GM23338 (cell line): ENCODE results near the gene KIFAP3. TPM values are rescaled to one million over a fixed set of nuclear protein-coding genes. Genes with fewer than 3 reads are reported as not detected.
A peak's percentile ranks its signal among the peaks of the same experiment; 100 is the strongest.

Experiments used
- ATAC-seq: fragments of 200-7000 bp; cut with Tn5 transposase; 3 replicates; pipeline ENCODE4 v1.9.1; 2020
- DNase-seq: peaks from one replicate; pipeline ENCODE4 v3.0.0-alpha.2; 2015; ENCODE audit warnings: low spot score
- H2AFZ ChIP-seq: fragments of 200-600 bp; sonication (generic); 2 replicates; pipeline ENCODE4 v1.8.0; 2016; ENCODE audit warnings: antibody characterized with exemption, mild to moderate bottlenecking, moderate library complexity
- H3F3A ChIP-seq: fragments of 200-600 bp; sonication (generic); replicated peaks from 2 replicates; pipeline ENCODE4 v1.8.0; 2017; ENCODE audit warnings: antibody characterized with exemption, mixed run types, low read depth
- H3K27ac ChIP-seq: fragments of 200-600 bp; sonication (generic); 2 replicates; pipeline ENCODE4 v1.6.1; 2016; ENCODE audit warnings: low read depth
- H3K27me3 ChIP-seq: fragments of 200-600 bp; sonication (generic); 2 replicates; pipeline ENCODE4 v1.8.0; 2016; ENCODE audit warnings: mild to moderate bottlenecking, mixed run types, moderate library complexity; ENCODE audit not compliant: insufficient read depth
- H3K36me3 ChIP-seq: fragments of 200-600 bp; sonication (generic); 2 replicates; pipeline ENCODE4 v1.8.0; 2016; ENCODE audit warnings: mild to moderate bottlenecking; ENCODE audit not compliant: insufficient read depth
- H3K4me1 ChIP-seq: fragments of 200-600 bp; sonication (generic); 2 replicates; pipeline ENCODE4 v1.8.0; 2016; ENCODE audit warnings: mild to moderate bottlenecking, moderate library complexity; ENCODE audit not compliant: insufficient read depth
- H3K4me2 ChIP-seq: fragments of 200-600 bp; sonication (generic); 2 replicates; pipeline ENCODE4 v1.7.1; 2017; ENCODE audit warnings: mixed run types
- H3K4me3 ChIP-seq: fragments of 200-600 bp; sonication (generic); 2 replicates; pipeline ENCODE4 v1.6.1; 2016; ENCODE audit warnings: mixed run types
- H3K79me2 ChIP-seq: fragments of 200-600 bp; sonication (generic); replicated peaks from 2 replicates; pipeline ENCODE4 v1.8.0; 2017; ENCODE audit warnings: mild to moderate bottlenecking; ENCODE audit not compliant: insufficient read depth
- H3K9me2 ChIP-seq: fragments of 200-600 bp; sonication (generic); 2 replicates; pipeline ENCODE4 v1.8.0; 2017; ENCODE audit not compliant: insufficient read depth
- H4K20me1 ChIP-seq: fragments of 200-600 bp; sonication (generic); replicated peaks from 2 replicates; pipeline ENCODE4 v1.8.0; 2017; ENCODE audit warnings: mild to moderate bottlenecking; ENCODE audit not compliant: insufficient read depth
- H3K27ac Mint-ChIP-seq: 2 replicates; pipeline ENCODE4 v1.8.0; 2020; ENCODE audit warnings: inconsistent platforms, mild to moderate bottlenecking, moderate library complexity, mixed read lengths
- H3K27me3 Mint-ChIP-seq: 3 replicates; pipeline ENCODE4 v1.8.0; 2022; ENCODE audit warnings: low read depth, mild to moderate bottlenecking, moderate library complexity, mixed read lengths, inconsistent platforms; ENCODE audit not compliant: insufficient read depth, poor library complexity
- H3K36me3 Mint-ChIP-seq: 3 replicates; pipeline ENCODE4 v1.8.0; 2021; ENCODE audit warnings: low read depth, mild to moderate bottlenecking, inconsistent platforms, moderate library complexity, mixed read lengths
- H3K4me1 Mint-ChIP-seq: 3 replicates; pipeline ENCODE4 v1.8.0; 2020; ENCODE audit warnings: mild to moderate bottlenecking, inconsistent platforms, mixed read lengths
- H3K4me3 Mint-ChIP-seq: 3 replicates; pipeline ENCODE4 v1.8.0; 2021; ENCODE audit warnings: moderate library complexity, mild to moderate bottlenecking, inconsistent platforms, mixed read lengths
- H3K9me3 Mint-ChIP-seq: 3 replicates; pipeline ENCODE4 v1.8.0; 2020; ENCODE audit warnings: moderate library complexity, mild to moderate bottlenecking, inconsistent platforms, mixed read lengths
- CREB1 ChIP-seq: fragments of 250-450 bp; sonication (Bioruptor Pico); IDR thresholded peaks from 2 replicates; pipeline ENCODE4 v1.5.0; 2020; ENCODE audit warnings: low read depth, mild to moderate bottlenecking, moderate library complexity
- EZH2phosphoT487 ChIP-seq: fragments of 200-600 bp; sonication (generic); IDR thresholded peaks from one replicate; pipeline ENCODE4 v1.8.1; 2018; ENCODE audit warnings: antibody characterized with exemption; ENCODE audit not compliant: unreplicated experiment
- JUNB ChIP-seq: IDR thresholded peaks from one replicate; pipeline ENCODE4 v1.6.1; 2016; ENCODE audit warnings: antibody characterized with exemption; ENCODE audit not compliant: unreplicated experiment
- POLR2AphosphoS5 ChIP-seq: IDR thresholded peaks from 2 replicates; pipeline ENCODE4 v1.6.1; 2016; ENCODE audit warnings: antibody characterized with exemption, low read depth
- STAT1 ChIP-seq: IDR thresholded peaks from one replicate; pipeline ENCODE4 v1.6.1; 2016; ENCODE audit warnings: antibody characterized with exemption; ENCODE audit not compliant: unreplicated experiment
- ZNF114 ChIP-seq: fragments of 250-450 bp; sonication (Bioruptor Pico); IDR thresholded peaks from 2 replicates; pipeline ENCODE4 v1.5.0; 2020; ENCODE audit warnings: mild to moderate bottlenecking, moderate library complexity
- ZNF331 ChIP-seq: fragments of 250-450 bp; sonication (Bioruptor Pico); IDR thresholded peaks from 2 replicates; pipeline ENCODE4 v1.5.0; 2020; ENCODE audit warnings: low read depth, mild to moderate bottlenecking, moderate library complexity
- polyA plus RNA-seq: library from polyadenylated mRNA; unstranded; fragments of >200 nt; fragmentation: Nextera tagmentation; extraction: Ambion mirVana; gene quantifications from 2 replicates; pipeline ENCODE4 v1.2.1, GENCODE V29; 2016
- total RNA-seq: library from RNA; depleted of rRNA; stranded (reverse); fragments of >200 nt; shearing (Covaris generic); gene quantifications from 2 replicates; pipeline ENCODE4 v1.2.3, GENCODE V29; 2014
- TF ChIP-seq, protein P1 (sequence below): IDR thresholded peaks from one replicate; pipeline ENCODE4 v1.6.1; 2018; ENCODE audit warnings: antibody characterized with exemption; ENCODE audit not compliant: unreplicated experiment
- TF ChIP-seq, protein P2 (sequence below): IDR thresholded peaks from 2 replicates; pipeline ENCODE4 v1.6.1; 2016; ENCODE audit warnings: antibody characterized with exemption
- TF ChIP-seq, protein P3 (sequence below): fragments of 250-450 bp; sonication (Bioruptor Pico); IDR thresholded peaks from 2 replicates; pipeline ENCODE4 v1.5.0; 2020; ENCODE audit warnings: mild to moderate bottlenecking, moderate library complexity

Gene KIFAP3
- total and polyA plus RNA-seq, 2 experiments from 2014 or later, result 2.7 to 3.1 TPM

DNA sequence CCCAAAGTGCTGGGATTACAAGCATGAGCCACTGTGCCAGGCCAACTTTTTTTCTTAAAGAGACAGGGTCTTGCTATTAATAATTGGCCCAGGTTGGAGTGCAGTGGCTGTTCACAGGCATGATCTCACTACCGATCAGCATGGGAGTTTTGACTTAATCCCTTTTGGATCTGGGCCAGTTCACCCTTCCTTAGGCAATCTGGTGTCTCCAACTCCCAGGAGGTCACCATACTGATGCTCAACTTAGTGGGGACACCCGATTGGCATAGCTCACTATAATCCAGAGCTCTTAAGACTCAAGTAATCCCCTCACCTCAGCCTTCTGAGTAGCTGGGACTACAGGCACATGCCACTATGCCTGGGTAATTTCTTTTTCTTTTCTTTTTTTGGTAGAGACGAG is 116.6 kb downstream of the KIFAP3 start:
- H3K36me3 Mint-ChIP-seq, result no peaks in the 10 kb centered on the region
- H3K4me2 ChIP-seq, result no peak overlapping the region
- no peaks in the 10 kb centered on the region for H3K36me3 ChIP-seq
- ATAC-seq, result no peak
- H3K4me3 ChIP-seq, result no peak overlapping the region
- no peaks in the 10 kb centered on the region for H3K79me2 ChIP-seq
- H3K4me1 ChIP-seq, result no peaks in the 10 kb centered on the region
- no peaks in the 10 kb centered on the region for H3F3A ChIP-seq
- H3K27me3 ChIP-seq, result no peaks in the 10 kb centered on the region
- no peaks in the 10 kb centered on the region for H3K27me3 Mint-ChIP-seq
- no peaks in the 10 kb centered on the region for H3K9me3 Mint-ChIP-seq
- H2AFZ ChIP-seq, result no peak overlapping the region
- H3K9me2 ChIP-seq, result no peaks in the 10 kb centered on the region
- H3K4me1 Mint-ChIP-seq, result no peaks in the 10 kb centered on the region
- no peak overlapping the region for H3K27ac ChIP-seq
- no peak overlapping the region for H3K4me3 Mint-ChIP-seq
- TF ChIP-seq ZNF114 (CRISPR knock-in tag) (no peak), STAT1 (no peak)
- DNase-seq, result no peak
- no peaks in the 10 kb centered on the region for H4K20me1 ChIP-seq
- H3K27ac Mint-ChIP-seq, result no peak overlapping the region

DNA sequence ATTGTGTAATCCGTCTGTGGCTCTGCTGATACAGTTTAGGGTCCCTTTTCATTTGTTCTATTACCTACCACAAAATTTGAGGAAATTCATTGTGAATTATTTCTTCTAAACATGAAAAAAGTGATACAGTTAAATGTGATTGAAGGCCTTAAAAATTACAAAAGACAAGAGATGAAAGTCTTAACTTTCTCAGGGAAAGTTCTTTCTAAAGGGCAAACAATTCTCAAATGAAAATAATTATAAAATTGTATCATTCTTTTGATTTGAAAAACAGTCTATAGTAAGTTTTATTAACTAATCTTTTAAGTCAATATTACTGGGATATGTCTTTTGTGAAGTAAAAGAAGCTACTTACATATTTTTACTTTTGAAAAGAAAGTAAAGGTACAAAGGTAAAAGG is 123.4 kb downstream of the KIFAP3 start:
- Mint-ChIP-seq H3K36me3 (no peaks in the 10 kb centered on the region), H3K27ac (0 out of 2 replicates have a peak overlapping the region, but pooled peaks have one; percentile 39), H3K27me3 (no peaks in the 10 kb centered on the region), H3K9me3 (no peaks in the 10 kb centered on the region), H3K4me1 (peaks cover 3% of the 10 kb centered on the region; the same call in 2 of the 3 replicates), H3K4me3 (no peak overlapping the region)
- Histone ChIP-seq H3F3A (no peaks in the 10 kb centered on the region), H3K9me2 (no peaks in the 10 kb centered on the region), H3K27ac (no peak overlapping the region), H3K79me2 (no peaks in the 10 kb centered on the region), H2AFZ (no peak overlapping the region), H3K4me2 (0 out of 2 replicates have a peak overlapping the region, but pooled peaks have one; percentile 9), H3K4me1 (peaks cover 11% of the 10 kb centered on the region), H3K36me3 (no peaks in the 10 kb centered on the region), H3K4me3 (no peak overlapping the region), H3K27me3 (no peaks in the 10 kb centered on the region), H4K20me1 (no peaks in the 10 kb centered on the region)
- ATAC-seq (no peak), DNase-seq (no peak)
- TF ChIP-seq EZH2phosphoT487 (no peak), JUNB (no peak), POLR2AphosphoS5 (no peak), CREB1 (no peak), ZNF331 (no peak), STAT1 (no peak)
- TF ChIP-seq, protein P1, sequence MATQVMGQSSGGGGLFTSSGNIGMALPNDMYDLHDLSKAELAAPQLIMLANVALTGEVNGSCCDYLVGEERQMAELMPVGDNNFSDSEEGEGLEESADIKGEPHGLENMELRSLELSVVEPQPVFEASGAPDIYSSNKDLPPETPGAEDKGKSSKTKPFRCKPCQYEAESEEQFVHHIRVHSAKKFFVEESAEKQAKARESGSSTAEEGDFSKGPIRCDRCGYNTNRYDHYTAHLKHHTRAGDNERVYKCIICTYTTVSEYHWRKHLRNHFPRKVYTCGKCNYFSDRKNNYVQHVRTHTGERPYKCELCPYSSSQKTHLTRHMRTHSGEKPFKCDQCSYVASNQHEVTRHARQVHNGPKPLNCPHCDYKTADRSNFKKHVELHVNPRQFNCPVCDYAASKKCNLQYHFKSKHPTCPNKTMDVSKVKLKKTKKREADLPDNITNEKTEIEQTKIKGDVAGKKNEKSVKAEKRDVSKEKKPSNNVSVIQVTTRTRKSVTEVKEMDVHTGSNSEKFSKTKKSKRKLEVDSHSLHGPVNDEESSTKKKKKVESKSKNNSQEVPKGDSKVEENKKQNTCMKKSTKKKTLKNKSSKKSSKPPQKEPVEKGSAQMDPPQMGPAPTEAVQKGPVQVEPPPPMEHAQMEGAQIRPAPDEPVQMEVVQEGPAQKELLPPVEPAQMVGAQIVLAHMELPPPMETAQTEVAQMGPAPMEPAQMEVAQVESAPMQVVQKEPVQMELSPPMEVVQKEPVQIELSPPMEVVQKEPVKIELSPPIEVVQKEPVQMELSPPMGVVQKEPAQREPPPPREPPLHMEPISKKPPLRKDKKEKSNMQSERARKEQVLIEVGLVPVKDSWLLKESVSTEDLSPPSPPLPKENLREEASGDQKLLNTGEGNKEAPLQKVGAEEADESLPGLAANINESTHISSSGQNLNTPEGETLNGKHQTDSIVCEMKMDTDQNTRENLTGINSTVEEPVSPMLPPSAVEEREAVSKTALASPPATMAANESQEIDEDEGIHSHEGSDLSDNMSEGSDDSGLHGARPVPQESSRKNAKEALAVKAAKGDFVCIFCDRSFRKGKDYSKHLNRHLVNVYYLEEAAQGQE, result no peak
- TF ChIP-seq, protein P2, sequence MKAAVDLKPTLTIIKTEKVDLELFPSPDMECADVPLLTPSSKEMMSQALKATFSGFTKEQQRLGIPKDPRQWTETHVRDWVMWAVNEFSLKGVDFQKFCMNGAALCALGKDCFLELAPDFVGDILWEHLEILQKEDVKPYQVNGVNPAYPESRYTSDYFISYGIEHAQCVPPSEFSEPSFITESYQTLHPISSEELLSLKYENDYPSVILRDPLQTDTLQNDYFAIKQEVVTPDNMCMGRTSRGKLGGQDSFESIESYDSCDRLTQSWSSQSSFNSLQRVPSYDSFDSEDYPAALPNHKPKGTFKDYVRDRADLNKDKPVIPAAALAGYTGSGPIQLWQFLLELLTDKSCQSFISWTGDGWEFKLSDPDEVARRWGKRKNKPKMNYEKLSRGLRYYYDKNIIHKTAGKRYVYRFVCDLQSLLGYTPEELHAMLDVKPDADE, result no peak
- TF ChIP-seq, protein P3, sequence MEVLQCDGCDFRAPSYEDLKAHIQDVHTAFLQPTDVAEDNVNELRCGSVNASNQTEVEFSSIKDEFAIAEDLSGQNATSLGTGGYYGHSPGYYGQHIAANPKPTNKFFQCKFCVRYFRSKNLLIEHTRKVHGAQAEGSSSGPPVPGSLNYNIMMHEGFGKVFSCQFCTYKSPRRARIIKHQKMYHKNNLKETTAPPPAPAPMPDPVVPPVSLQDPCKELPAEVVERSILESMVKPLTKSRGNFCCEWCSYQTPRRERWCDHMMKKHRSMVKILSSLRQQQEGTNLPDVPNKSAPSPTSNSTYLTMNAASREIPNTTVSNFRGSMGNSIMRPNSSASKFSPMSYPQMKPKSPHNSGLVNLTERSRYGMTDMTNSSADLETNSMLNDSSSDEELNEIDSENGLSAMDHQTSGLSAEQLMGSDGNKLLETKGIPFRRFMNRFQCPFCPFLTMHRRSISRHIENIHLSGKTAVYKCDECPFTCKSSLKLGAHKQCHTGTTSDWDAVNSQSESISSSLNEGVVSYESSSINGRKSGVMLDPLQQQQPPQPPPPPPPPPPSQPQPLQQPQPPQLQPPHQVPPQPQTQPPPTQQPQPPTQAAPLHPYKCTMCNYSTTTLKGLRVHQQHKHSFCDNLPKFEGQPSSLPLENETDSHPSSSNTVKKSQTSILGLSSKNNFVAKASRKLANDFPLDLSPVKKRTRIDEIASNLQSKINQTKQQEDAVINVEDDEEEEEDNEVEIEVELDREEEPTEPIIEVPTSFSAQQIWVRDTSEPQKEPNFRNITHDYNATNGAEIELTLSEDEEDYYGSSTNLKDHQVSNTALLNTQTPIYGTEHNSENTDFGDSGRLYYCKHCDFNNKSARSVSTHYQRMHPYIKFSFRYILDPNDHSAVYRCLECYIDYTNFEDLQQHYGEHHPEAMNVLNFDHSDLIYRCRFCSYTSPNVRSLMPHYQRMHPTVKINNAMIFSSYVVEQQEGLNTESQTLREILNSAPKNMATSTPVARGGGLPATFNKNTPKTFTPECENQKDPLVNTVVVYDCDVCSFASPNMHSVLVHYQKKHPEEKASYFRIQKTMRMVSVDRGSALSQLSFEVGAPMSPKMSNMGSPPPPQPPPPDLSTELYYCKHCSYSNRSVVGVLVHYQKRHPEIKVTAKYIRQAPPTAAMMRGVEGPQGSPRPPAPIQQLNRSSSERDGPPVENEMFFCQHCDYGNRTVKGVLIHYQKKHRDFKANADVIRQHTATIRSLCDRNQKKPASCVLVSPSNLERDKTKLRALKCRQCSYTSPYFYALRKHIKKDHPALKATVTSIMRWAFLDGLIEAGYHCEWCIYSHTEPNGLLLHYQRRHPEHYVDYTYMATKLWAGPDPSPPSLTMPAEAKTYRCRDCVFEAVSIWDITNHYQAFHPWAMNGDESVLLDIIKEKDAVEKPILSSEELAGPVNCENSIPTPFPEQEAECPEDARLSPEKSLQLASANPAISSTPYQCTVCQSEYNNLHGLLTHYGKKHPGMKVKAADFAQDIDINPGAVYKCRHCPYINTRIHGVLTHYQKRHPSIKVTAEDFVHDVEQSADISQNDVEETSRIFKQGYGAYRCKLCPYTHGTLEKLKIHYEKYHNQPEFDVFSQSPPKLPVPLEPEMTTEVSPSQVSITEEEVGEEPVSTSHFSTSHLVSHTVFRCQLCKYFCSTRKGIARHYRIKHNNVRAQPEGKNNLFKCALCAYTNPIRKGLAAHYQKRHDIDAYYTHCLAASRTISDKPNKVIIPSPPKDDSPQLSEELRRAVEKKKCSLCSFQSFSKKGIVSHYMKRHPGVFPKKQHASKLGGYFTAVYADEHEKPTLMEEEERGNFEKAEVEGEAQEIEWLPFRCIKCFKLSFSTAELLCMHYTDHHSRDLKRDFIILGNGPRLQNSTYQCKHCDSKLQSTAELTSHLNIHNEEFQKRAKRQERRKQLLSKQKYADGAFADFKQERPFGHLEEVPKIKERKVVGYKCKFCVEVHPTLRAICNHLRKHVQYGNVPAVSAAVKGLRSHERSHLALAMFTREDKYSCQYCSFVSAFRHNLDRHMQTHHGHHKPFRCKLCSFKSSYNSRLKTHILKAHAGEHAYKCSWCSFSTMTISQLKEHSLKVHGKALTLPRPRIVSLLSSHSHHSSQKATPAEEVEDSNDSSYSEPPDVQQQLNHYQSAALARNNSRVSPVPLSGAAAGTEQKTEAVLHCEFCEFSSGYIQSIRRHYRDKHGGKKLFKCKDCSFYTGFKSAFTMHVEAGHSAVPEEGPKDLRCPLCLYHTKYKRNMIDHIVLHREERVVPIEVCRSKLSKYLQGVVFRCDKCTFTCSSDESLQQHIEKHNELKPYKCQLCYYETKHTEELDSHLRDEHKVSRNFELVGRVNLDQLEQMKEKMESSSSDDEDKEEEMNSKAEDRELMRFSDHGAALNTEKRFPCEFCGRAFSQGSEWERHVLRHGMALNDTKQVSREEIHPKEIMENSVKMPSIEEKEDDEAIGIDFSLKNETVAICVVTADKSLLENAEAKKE (CRISPR knock-in tag), result no peak
